HepG2 (cell line): ENCODE results near the gene TFB1M. TPM values are rescaled to one million over a fixed set of nuclear protein-coding genes. Genes with fewer than 3 reads are reported as not detected.
A peak's percentile ranks its signal among the peaks of the same experiment; 100 is the strongest.

ENCODE experiments used
- CCAR2 ChIP-seq: fragments of 200-400 bp; formaldehyde crosslinking; optimal IDR thresholded peaks from 2 replicates; pipeline ENCODE3; 2018; ENCODE audit warnings: low read depth, mild to moderate bottlenecking, low read length, moderate library complexity
- HNRNPH1 ChIP-seq: fragments of 200-400 bp; formaldehyde crosslinking; optimal IDR thresholded peaks from 2 replicates; pipeline ENCODE3; 2017; ENCODE audit warnings: mild to moderate bottlenecking, low read depth, low read length
- MBNL3 ChIP-seq: fragments of 250-450 bp; sonication (Bioruptor Pico); conservative IDR thresholded peaks from 2 replicates; pipeline ENCODE4 v1.8.0; 2022; ENCODE audit warnings: mild to moderate bottlenecking, inconsistent platforms
- MXD3 ChIP-seq: IDR thresholded peaks from 2 replicates; pipeline ENCODE4 v1.6.1; 2016; ENCODE audit warnings: mild to moderate bottlenecking, missing biosample characterization, missing genetic modification reagents
- NFKBIZ ChIP-seq: IDR thresholded peaks from 2 replicates; pipeline ENCODE4 v1.6.1; 2018; ENCODE audit warnings: missing genetic modification reagents, missing compliant biosample characterization
- NR2F2 ChIP-seq: IDR thresholded peaks from 2 replicates; pipeline ENCODE4 v1.6.1; 2012; ENCODE audit warnings: low read depth, inconsistent platforms, borderline replicate concordance
- RBAK ChIP-seq: sonication (generic); formaldehyde crosslinking; IDR thresholded peaks from 2 replicates; pipeline ENCODE4 v1.5.1; 2020; ENCODE audit warnings: mild to moderate bottlenecking, missing genetic modification reagents
- RCOR2 ChIP-seq: IDR thresholded peaks from 2 replicates; pipeline ENCODE4 v1.6.1; 2016; ENCODE audit warnings: missing biosample characterization, missing genetic modification reagents
- SPEN ChIP-seq: sonication (generic); formaldehyde crosslinking; IDR thresholded peaks from 2 replicates; pipeline ENCODE4 v1.5.1; 2020; ENCODE audit warnings: low read depth, mild to moderate bottlenecking, missing genetic modification reagents
- U2AF2 ChIP-seq: fragments of 200-400 bp; formaldehyde crosslinking; IDR thresholded peaks from 2 replicates; pipeline ENCODE4 v1.6.1; 2017; ENCODE audit warnings: low read depth, mild to moderate bottlenecking, low read length
- ZBTB2 ChIP-seq: sonication (generic); formaldehyde crosslinking; IDR thresholded peaks from 2 replicates; pipeline ENCODE4 v1.8.0; 2022; ENCODE audit warnings: low read depth, missing genetic modification reagents
- ZBTB49 ChIP-seq: sonication (generic); formaldehyde crosslinking; IDR thresholded peaks from 2 replicates; pipeline ENCODE4 v1.4.0; 2020; ENCODE audit warnings: missing genetic modification reagents, borderline replicate concordance
- ZFP91 ChIP-seq: sonication (generic); formaldehyde crosslinking; IDR thresholded peaks from 2 replicates; pipeline ENCODE4 v1.9.0; 2022; ENCODE audit warnings: missing genetic modification reagents, mild to moderate bottlenecking, borderline replicate concordance
- ZNF24 ChIP-seq: fragments of 450-650 bp; IDR thresholded peaks from 2 replicates; pipeline ENCODE4 v1.6.1; 2017; ENCODE audit warnings: antibody characterized with exemption, mild to moderate bottlenecking
- ZNF276 ChIP-seq: sonication (generic); formaldehyde crosslinking; IDR thresholded peaks from 2 replicates; pipeline ENCODE4 v1.4.0; 2020; ENCODE audit warnings: mild to moderate bottlenecking, low read depth, missing genetic modification reagents
- ZNF317 ChIP-seq: sonication (generic); formaldehyde crosslinking; IDR thresholded peaks from 2 replicates; pipeline ENCODE4 v1.5.0; 2020; ENCODE audit warnings: mild to moderate bottlenecking, missing genetic modification reagents
- ZNF629 ChIP-seq: sonication (generic); formaldehyde crosslinking; conservative IDR thresholded peaks from 2 replicates; pipeline ENCODE4 v1.5.0; 2020; ENCODE audit warnings: missing genetic modification reagents
- ZNF704 ChIP-seq: sonication (generic); formaldehyde crosslinking; IDR thresholded peaks from 2 replicates; pipeline ENCODE4 v1.8.1; 2023; ENCODE audit warnings: mild to moderate bottlenecking, inconsistent platforms, moderate library complexity, missing genetic modification reagents, borderline replicate concordance
- ZNF841 ChIP-seq: sonication (generic); formaldehyde crosslinking; IDR thresholded peaks from 2 replicates; pipeline ENCODE4 v1.8.1; 2023; ENCODE audit warnings: missing genetic modification reagents, borderline replicate concordance
- polyA plus RNA-seq, 8 experiments: library from polyadenylated mRNA; depleted of rRNA in 3 of 8; stranded (reverse) in 7 of 8; unstranded in 1 of 8; fragments of >200 nt; fragmentation: Illumina TruSeq in 4 of 8; extraction: Trizol in 4 of 8; gene quantifications; 2 replicates each; pipeline versions ENCODE4 v1.2.1 to v1.2.3, GENCODE V29; 2011 to 2016; ENCODE audit warnings: low read depth in 4 of 8, missing spikeins in 1 of 8, mixed read lengths in 1 of 8; ENCODE audit not compliant: insufficient read depth in 1 of 8
- total RNA-seq, 5 experiments: library from RNA; depleted of rRNA; stranded (reverse); fragments of >200 nt; fragmentation: Illumina TruSeq; extraction: Trizol; gene quantifications; 2 replicates each; pipeline ENCODE4 v1.2.3, GENCODE V29; 2016; ENCODE audit warnings: low read depth in 1 of 5

Gene TFB1M
- total and polyA plus RNA-seq, 2 of the 13 experiments (the other 11 are each of a cell fraction or from before 2014, with no cell fraction given): 91.4 to 122 TPM

GRCh38 chr6:155314092-155314772 is at the start of gene TFB1M (continued):
- no peak for TF ChIP-seq ZBTB49 (CRISPR knock-in tag)
- TF ChIP-seq NR2F2: peak; percentile 18; the same call in 1 of the 2 replicates
- no peak for TF ChIP-seq RCOR2
- TF ChIP-seq ZFP91: peak; percentile 91; the same call in 1 of the 2 replicates
- 0 out of 2 replicates have a peak, but pooled peaks have one; percentile 30 for TF ChIP-seq NFKBIZ
- TF ChIP-seq RBAK (CRISPR knock-in tag): no peak; the same call in 1 of the 2 replicates
- TF ChIP-seq ZNF629: peak; percentile 30; the same call in 1 of the 2 replicates
- TF ChIP-seq U2AF2: no peak
- TF ChIP-seq HNRNPH1: peak; percentile 77
- TF ChIP-seq ZNF24: no peak
- TF ChIP-seq SPEN (CRISPR knock-in tag): peak; percentile 73
- TF ChIP-seq MXD3 (CRISPR knock-in tag): peak; percentile 83
- TF ChIP-seq ZNF276 (CRISPR knock-in tag): peak; percentile 62; the same call in 1 of the 2 replicates
- no peak for TF ChIP-seq MBNL3
- TF ChIP-seq CCAR2: no peak
- peak; percentile 94 for TF ChIP-seq ZNF704 (CRISPR knock-in tag)
- TF ChIP-seq ZBTB2: peak; percentile 46; the same call in 1 of the 2 replicates
- peak; percentile 75; the same call in 1 of the 2 replicates for TF ChIP-seq ZNF841 (CRISPR knock-in tag)
- 0 out of 2 replicates have a peak, but pooled peaks have one; percentile 24 for TF ChIP-seq ZNF317 (CRISPR knock-in tag)
